Thymus (tissue), 11 donors: ENCODE results near the gene OR4D9. TPM values are rescaled to one million over a fixed set of nuclear protein-coding genes. Genes with fewer than 3 reads are reported as not detected.

ENCODE experiments used
- DNase-seq, 9 donors: peaks; one replicate each; pipeline ENCODE4 v3.0.0-alpha.2; 2013; ENCODE audit warnings: low spot score in 9 of 9, low read depth in 6 of 9, missing footprints in 1 of 9
- H3K27ac ChIP-seq, 2 donors: one replicate each; pipeline ENCODE4 v1.5.1; 2013; ENCODE audit warnings: control low read depth in 1 of 2, low read depth in 1 of 2, low read length in 1 of 2, mild to moderate bottlenecking in 1 of 2, moderate library complexity in 1 of 2
- H3K27me3 ChIP-seq, 2 donors: one replicate each; pipeline ENCODE4 v1.5.1; 2013; ENCODE audit warnings: low read length in 1 of 2; ENCODE audit not compliant: control insufficient read depth in 2 of 2, insufficient read depth in 1 of 2
- H3K36me3 ChIP-seq, 2 donors: one replicate each; pipeline ENCODE4 v1.5.1; 2013; ENCODE audit warnings: low read length in 1 of 2, mild to moderate bottlenecking in 1 of 2, moderate library complexity in 1 of 2; ENCODE audit not compliant: control insufficient read depth in 2 of 2, insufficient read depth in 2 of 2
- H3K4me1 ChIP-seq, 2 donors: one replicate each; pipeline ENCODE4 v1.5.1; 2013; ENCODE audit warnings: low read length in 2 of 2; ENCODE audit not compliant: control insufficient read depth in 2 of 2, insufficient read depth in 2 of 2
- H3K4me3 ChIP-seq, 2 donors: one replicate each; pipeline ENCODE4 v1.5.1; 2013; ENCODE audit warnings: low read length in 2 of 2, control low read depth in 1 of 2, mild to moderate bottlenecking in 1 of 2
- H3K9me3 ChIP-seq, 2 donors: one replicate each; pipeline ENCODE4 v1.5.1; 2013; ENCODE audit warnings: low read length in 1 of 2, mild to moderate bottlenecking in 1 of 2; ENCODE audit not compliant: control insufficient read depth in 2 of 2, insufficient read depth in 1 of 2
- WGBS: extraction: QIAGEN DNeasy Blood & Tissue Kit; methylation state at CpG from one replicate; pipeline ENCODE4 v1.1.7; 2013; 5-methylcytosine and 5-hydroxymethylcytosine counted together
- polyA plus RNA-seq: library from polyadenylated mRNA; stranded (reverse); fragments of 200-250 nt; gene quantifications from one replicate; pipeline ENCODE4 v1.2.3, GENCODE V29; 2013
- total RNA-seq: library from RNA; stranded (reverse); fragments of 120-200 nt; gene quantifications from one replicate; pipeline ENCODE4 v1.2.4, GENCODE V29; 2013
- donor health status: healthy.

The OR4D9 gene
- total and polyA plus RNA-seq, 2 donors = 0.02 TPM; not detected in 1

DNA sequence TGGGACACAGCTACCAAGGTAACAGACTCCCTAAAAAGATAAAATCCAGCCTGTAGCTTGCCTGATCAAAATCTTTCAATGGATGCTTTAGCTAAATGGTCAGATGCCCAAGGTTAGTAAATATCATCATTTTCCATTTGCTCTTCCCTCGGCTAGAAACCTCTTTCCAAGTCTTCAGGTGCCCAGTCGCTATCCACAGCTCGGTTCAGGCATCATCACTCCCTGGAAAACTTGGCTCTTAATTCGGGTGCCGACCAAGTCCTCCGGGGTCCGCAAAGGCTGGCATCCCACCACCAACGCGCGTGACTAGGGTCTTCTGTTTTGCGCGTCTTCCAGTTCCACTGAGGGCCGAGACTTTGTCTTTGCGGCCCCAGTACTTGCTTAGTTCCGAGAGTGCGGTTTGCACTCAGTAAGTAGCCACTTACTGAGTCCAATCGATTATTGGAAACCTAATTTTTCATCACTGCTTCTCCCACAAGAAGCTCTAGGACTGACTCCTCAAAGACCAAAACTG is 44.3 kb downstream of the OR4D9 start:
- no peak overlapping the region for H3K27ac ChIP-seq
- peaks cover 25 to 96% of the 10 kb centered on the region in 2 donors for H3K27me3 ChIP-seq
- WGBS = 22% methylated on average over 17 of the region's 17 CpGs
- H3K4me1 ChIP-seq = peaks cover 4 to 50% of the 10 kb centered on the region in 2 donors
- H3K9me3 ChIP-seq = no peaks in the 10 kb centered on the region
- H3K36me3 ChIP-seq = no peaks in the 10 kb centered on the region
- peak overlapping the region; percentile 25 to 29 for H3K4me3 ChIP-seq
- no peak for DNase-seq

DNA sequence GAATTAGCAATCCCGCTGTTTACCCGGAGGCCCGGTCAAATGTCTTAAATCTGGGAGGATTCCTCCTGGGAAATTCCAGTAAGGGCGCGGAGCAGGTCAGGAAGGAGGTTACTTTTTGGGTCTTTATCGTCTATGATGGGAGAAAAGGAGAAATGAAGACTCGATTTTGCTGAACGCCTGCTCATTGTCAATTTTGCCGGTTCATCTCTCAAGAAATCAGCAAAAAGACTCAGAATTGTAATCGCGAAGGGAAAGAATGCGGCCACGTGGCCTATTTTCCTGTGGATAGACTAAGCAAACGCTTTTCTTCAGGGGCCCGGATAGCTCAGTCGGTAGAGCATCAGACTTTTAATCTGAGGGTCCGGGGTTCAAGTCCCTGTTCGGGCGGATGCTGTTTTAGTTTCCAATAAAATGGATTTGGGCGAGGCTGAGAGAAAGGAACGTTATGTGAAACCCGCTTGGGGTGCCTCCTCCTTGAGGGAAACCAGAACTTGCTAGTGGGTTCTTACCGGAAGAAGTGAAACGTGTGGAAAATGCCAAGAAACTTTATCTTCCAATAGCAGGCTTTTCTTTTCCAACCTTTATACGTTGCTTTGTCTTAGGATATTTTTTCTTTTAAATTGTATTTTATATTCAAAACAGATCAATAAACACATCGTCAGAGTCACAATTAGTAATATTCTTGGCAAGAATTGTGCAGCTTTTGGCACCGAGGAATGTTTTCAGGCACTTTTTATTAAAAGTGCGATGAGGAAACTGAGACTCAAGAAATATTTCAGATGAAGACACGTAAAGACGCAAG is 45.0 kb downstream of the OR4D9 start:
- peaks cover 4 to 48% of the 10 kb centered on the region in 2 donors for H3K4me1 ChIP-seq
- WGBS = 7% methylated on average over 30 of the region's 30 CpGs
- peak overlapping the region; percentile 25 to 29 for H3K4me3 ChIP-seq
- H3K27me3 ChIP-seq = peaks cover 22 to 90% of the 10 kb centered on the region in 2 donors
- no peaks in the 10 kb centered on the region for H3K9me3 ChIP-seq
- no peak overlapping the region for H3K27ac ChIP-seq
- H3K36me3 ChIP-seq = no peaks in the 10 kb centered on the region
- DNase-seq = peak in 2 of 9 donors; percentile 44 to 68

- Histone ChIP-seq H3K27ac (no peak overlapping the region), H3K4me1 (peaks cover 4 to 43% of the 10 kb centered on the region in 2 donors), H3K9me3 (no peaks in the 10 kb centered on the region), H3K4me3 (no peak overlapping the region), H3K36me3 (no peaks in the 10 kb centered on the region), H3K27me3 (peaks cover 21 to 84% of the 10 kb centered on the region in 2 donors)
- peak in 1 of 9 donors; percentile 29 for DNase-seq
- WGBS = 21% methylated on average over 13 of the region's 13 CpGs
These were observed 45.6 kb downstream of the OR4D9 start for GRCh38 chr11:59556917-59557348.

- Histone ChIP-seq H3K27me3 (peaks cover 21 to 71% of the 10 kb centered on the region in 2 donors), H3K36me3 (no peaks in the 10 kb centered on the region), H3K4me3 (no peak overlapping the region), H3K9me3 (no peaks in the 10 kb centered on the region), H3K4me1 (peaks cover 4 to 41% of the 10 kb centered on the region in 2 donors), H3K27ac (no peak overlapping the region)
- 78% methylated on average over 7 of the region's 7 CpGs for WGBS
- DNase-seq = no peak
These were observed 46.9 kb downstream of the OR4D9 start for GRCh38 chr11:59558270-59558643.

GRCh38 chr11:59559886-59560285 is 48.5 kb downstream of the OR4D9 start:
- DNase-seq = no peak
- peak overlapping the region; percentile 68 to 97 for H3K4me3 ChIP-seq
- H3K9me3 ChIP-seq = no peaks in the 10 kb centered on the region
- H3K36me3 ChIP-seq = no peaks in the 10 kb centered on the region
- H3K27me3 ChIP-seq = peaks cover 21 to 57% of the 10 kb centered on the region in 2 donors
- H3K4me1 ChIP-seq = peaks cover 4 to 41% of the 10 kb centered on the region in 2 donors
- H3K27ac ChIP-seq = peak overlapping the region in 1 of 2 donors; percentile 90
- WGBS = 77% methylated on average over 8 of the region's 8 CpGs

DNA sequence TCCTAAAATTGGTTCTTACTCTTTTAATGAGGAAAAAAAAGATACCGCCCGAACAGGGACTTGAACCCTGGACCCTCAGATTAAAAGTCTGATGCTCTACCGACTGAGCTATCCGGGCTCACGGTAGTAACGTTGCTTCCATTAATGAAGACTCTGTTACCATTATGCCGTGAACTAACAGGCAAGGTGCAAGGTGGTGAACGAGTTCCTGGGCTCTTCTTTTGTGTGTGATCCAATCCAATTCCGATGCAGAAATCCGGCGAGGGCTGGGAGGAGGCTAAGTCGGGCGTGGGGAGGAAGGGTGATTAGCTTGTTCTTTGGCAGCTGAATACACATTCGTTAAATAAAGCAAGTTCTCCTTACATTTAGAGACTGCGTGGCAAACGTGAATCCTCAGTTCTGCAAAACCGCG is 49.0 kb downstream of the OR4D9 start:
- Histone ChIP-seq H3K36me3 (no peaks in the 10 kb centered on the region), H3K4me1 (peaks cover 4 to 41% of the 10 kb centered on the region in 2 donors), H3K4me3 (peak overlapping the region; percentile 68 to 97), H3K9me3 (no peaks in the 10 kb centered on the region), H3K27ac (peak overlapping the region; percentile 90 to 95), H3K27me3 (peaks cover 21 to 54% of the 10 kb centered on the region in 2 donors)
- WGBS = under 1% methylated on average over 18 of the region's 18 CpGs
- DNase-seq = peak; percentile 63 to 91 (median 77)

DNA sequence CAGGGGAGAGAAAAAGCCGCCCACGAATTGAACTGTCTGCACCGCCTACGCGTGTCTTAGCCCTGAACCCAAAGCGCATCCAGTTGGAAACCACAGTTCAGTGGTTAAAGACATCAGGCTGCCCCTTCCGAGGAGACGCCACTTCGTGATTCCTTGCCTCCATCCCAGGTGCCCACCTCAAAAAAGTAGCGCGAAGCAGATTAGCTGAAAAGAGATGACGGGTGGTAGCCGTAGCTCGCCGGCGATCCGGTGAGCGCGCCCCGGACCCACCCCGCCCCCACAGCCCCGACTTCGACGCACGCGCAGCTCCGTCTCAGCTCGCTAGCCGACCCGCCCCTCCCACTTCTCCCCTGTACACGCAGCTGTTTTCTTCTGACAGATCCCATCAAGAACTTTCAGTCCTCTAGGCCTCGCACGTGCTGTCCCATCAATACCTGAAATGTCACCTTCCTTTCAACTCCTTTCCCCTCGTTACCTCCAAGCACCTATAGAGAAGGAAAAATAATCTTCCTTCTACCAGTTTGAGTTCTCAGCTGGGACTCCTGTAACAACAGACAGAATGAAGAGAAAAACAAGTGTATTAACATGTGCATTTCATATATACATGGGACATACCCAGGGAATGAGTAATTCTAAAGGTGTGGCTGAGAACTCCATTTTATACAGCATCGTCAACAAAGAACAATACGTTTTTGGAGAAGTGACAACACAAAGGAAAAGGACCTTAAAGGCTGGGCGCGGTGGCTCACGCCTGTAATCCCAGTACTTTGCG is 49.5 kb downstream of the OR4D9 start:
- WGBS = 11% methylated on average over 40 of the region's 40 CpGs
- H3K27me3 ChIP-seq = peaks cover 17 to 51% of the 10 kb centered on the region in 2 donors
- H3K27ac ChIP-seq = peak overlapping the region; percentile 90 to 95
- DNase-seq = peak in 8 of 9 donors; percentile 64 to 88 (median 76)
- no peaks in the 10 kb centered on the region for H3K36me3 ChIP-seq
- H3K4me1 ChIP-seq = peaks cover 4 to 41% of the 10 kb centered on the region in 2 donors
- H3K4me3 ChIP-seq = peak overlapping the region; percentile 68 to 97
- peaks cover 0 to 3% of the 10 kb centered on the region in 2 donors for H3K9me3 ChIP-seq

DNA sequence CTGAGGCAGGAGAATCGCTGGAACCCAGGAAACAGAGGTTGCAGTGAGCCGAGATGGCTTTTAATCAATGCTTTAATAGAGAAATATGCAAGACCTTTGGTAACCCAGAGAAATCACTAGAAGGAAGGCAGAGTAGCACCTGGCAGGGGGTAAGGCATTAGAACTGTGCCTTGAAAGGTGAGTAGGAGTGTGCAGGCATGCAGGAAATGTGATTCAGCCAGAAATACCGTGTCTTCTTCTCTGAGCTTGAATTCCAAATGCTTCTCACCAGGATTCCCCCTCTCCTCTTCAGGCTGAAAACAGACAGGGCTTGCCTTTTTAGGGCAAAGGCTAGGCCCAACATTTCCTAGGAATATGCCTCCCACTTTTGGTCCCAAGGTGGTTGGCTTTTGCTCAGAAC is 51.0 kb downstream of the OR4D9 start:
- peak overlapping the region in 1 of 2 donors; percentile 60 for H3K27ac ChIP-seq
- H3K4me1 ChIP-seq = peaks cover 0 to 33% of the 10 kb centered on the region in 2 donors
- WGBS = 91% methylated on average over 3 of the region's 3 CpGs
- no peaks in the 10 kb centered on the region for H3K36me3 ChIP-seq
- H3K9me3 ChIP-seq = peaks cover 0 to 7% of the 10 kb centered on the region in 2 donors
- H3K27me3 ChIP-seq = peaks cover 11 to 38% of the 10 kb centered on the region in 2 donors
- no peak overlapping the region for H3K4me3 ChIP-seq
- no peak for DNase-seq
